DOHH2 (cell line): ENCODE results near the gene MED4.

Source experiments
- H3F3A ChIP-seq: fragments of 200-600 bp; sonication (generic), shearing (Covaris generic); 2 replicates; pipeline ENCODE4 v1.6.0; 2016; ENCODE audit warnings: antibody characterized with exemption, mild to moderate bottlenecking; ENCODE audit not compliant: control insufficient read depth, insufficient read depth
- H3K27ac ChIP-seq: fragments of 200-600 bp; sonication (generic); 2 replicates; pipeline ENCODE4 v1.5.1; 2014; ENCODE audit warnings: low read depth, mild to moderate bottlenecking, low read length, moderate library complexity
- H3K27me3 ChIP-seq: fragments of 200-600 bp; sonication (generic); 2 replicates; pipeline ENCODE4 v1.6.1; 2014; ENCODE audit warnings: mild to moderate bottlenecking, low read length, mixed read lengths; ENCODE audit not compliant: control insufficient read depth
- H3K36me3 ChIP-seq: fragments of 200-600 bp; sonication (generic); 2 replicates; pipeline ENCODE4 v1.6.1; 2014; ENCODE audit warnings: mild to moderate bottlenecking, low read length, moderate library complexity, mixed read lengths; ENCODE audit not compliant: control insufficient read depth
- H3K4me1 ChIP-seq: fragments of 200-600 bp; sonication (generic); 2 replicates; pipeline ENCODE4 v1.6.1; 2014; ENCODE audit warnings: mild to moderate bottlenecking, low read length, mixed read lengths; ENCODE audit not compliant: control insufficient read depth
- H3K4me2 ChIP-seq: fragments of 200-600 bp; sonication (generic); 2 replicates; pipeline ENCODE4 v1.6.0; 2014; ENCODE audit warnings: mild to moderate bottlenecking, low read length, moderate library complexity
- H3K4me3 ChIP-seq: fragments of 200-600 bp; sonication (generic); 2 replicates; pipeline ENCODE4 v1.5.1; 2014; ENCODE audit warnings: mild to moderate bottlenecking, low read length, mixed read lengths
- H3K79me2 ChIP-seq: fragments of 200-600 bp; sonication (generic); 2 replicates; pipeline ENCODE4 v1.6.1; 2014; ENCODE audit warnings: mild to moderate bottlenecking, low read length, mixed read lengths; ENCODE audit not compliant: control insufficient read depth
- H3K9me2 ChIP-seq: fragments of 200-600 bp; sonication (generic); replicated peaks from 2 replicates; pipeline ENCODE4 v1.6.1; 2014; ENCODE audit warnings: mild to moderate bottlenecking, low read length, mixed read lengths; ENCODE audit not compliant: control insufficient read depth
- H3K9me3 ChIP-seq: fragments of 200-600 bp; sonication (generic); 2 replicates; pipeline ENCODE4 v1.6.1; 2014; ENCODE audit warnings: antibody characterized with exemption, low read length, mixed read lengths; ENCODE audit not compliant: control insufficient read depth, insufficient read depth
- H4K20me1 ChIP-seq: fragments of 200-600 bp; sonication (generic); 2 replicates; pipeline ENCODE4 v1.6.0; 2014; ENCODE audit warnings: low read depth, mild to moderate bottlenecking, antibody characterized with exemption, low read length, moderate library complexity; ENCODE audit not compliant: control insufficient read depth, insufficient read depth
- CTCF ChIP-seq: fragments of 200-600 bp; sonication (generic); IDR thresholded peaks from one replicate; pipeline ENCODE4 v1.5.1; 2014; ENCODE audit warnings: antibody characterized with exemption, mild to moderate bottlenecking, low read depth, low read length; ENCODE audit not compliant: poor library complexity, severe bottlenecking
- EZH2phosphoT487 ChIP-seq: fragments of 200-600 bp; sonication (generic); IDR thresholded peaks from 2 replicates; pipeline ENCODE4 v1.6.1; 2017; ENCODE audit warnings: borderline replicate concordance, mild to moderate bottlenecking, antibody characterized with exemption, low read length, moderate library complexity, mixed read lengths

MED4 gene

GRCh38 chr13:48096670-48097069 is 1.8 kb upstream of the MED4 start:
- TF ChIP-seq EZH2phosphoT487 (no peak), CTCF (no peak)
- Histone ChIP-seq H3K36me3 (peaks cover 15% of the 10 kb centered on the region), H3K4me2 (no peak overlapping the region), H3K27ac (no peak overlapping the region), H3K79me2 (peaks cover 33% of the 10 kb centered on the region), H3K4me3 (no peak overlapping the region), H3F3A (no peaks in the 10 kb centered on the region), H3K27me3 (no peaks in the 10 kb centered on the region), H3K9me3 (no peaks in the 10 kb centered on the region), H3K9me2 (no peaks in the 10 kb centered on the region), H4K20me1 (peaks cover 11% of the 10 kb centered on the region), H3K4me1 (peaks cover 21% of the 10 kb centered on the region)

- peak overlapping the region; percentile 66 for H3K4me2 ChIP-seq
- no peaks in the 10 kb centered on the region for H3F3A ChIP-seq
- H3K36me3 ChIP-seq: peaks cover 22% of the 10 kb centered on the region
- no peaks in the 10 kb centered on the region for H3K9me2 ChIP-seq
- H3K27ac ChIP-seq: no peak overlapping the region
- peaks cover 15% of the 10 kb centered on the region for H4K20me1 ChIP-seq
- no peaks in the 10 kb centered on the region for H3K27me3 ChIP-seq
- TF ChIP-seq EZH2phosphoT487 (no peak), CTCF (no peak)
- peaks cover 26% of the 10 kb centered on the region for H3K4me1 ChIP-seq
- peak overlapping the region; percentile 91 for H3K4me3 ChIP-seq
- no peaks in the 10 kb centered on the region for H3K9me3 ChIP-seq
- peaks cover 56% of the 10 kb centered on the region for H3K79me2 ChIP-seq
Measured at GRCh38 chr13:48094404-48094780, 512 bp downstream of the MED4 start.

- Histone ChIP-seq H3K79me2 (peaks cover 64% of the 10 kb centered on the region), H3K27me3 (no peaks in the 10 kb centered on the region), H4K20me1 (peaks cover 21% of the 10 kb centered on the region)
Measured at GRCh38 chr13:48093588-48093987, 1.3 kb downstream of the MED4 start.

More at GRCh38 chr13:48093588-48093987, 1.3 kb downstream of the MED4 start:
- no peaks in the 10 kb centered on the region for H3F3A ChIP-seq
- no peak overlapping the region for H3K27ac ChIP-seq
- peak overlapping the region; percentile 66 for H3K4me2 ChIP-seq
- TF ChIP-seq CTCF (no peak), EZH2phosphoT487 (no peak)
- H3K9me2 ChIP-seq: no peaks in the 10 kb centered on the region
- peaks cover 26% of the 10 kb centered on the region for H3K4me1 ChIP-seq
- peak overlapping the region; percentile 91 for H3K4me3 ChIP-seq
- peaks cover 27% of the 10 kb centered on the region for H3K36me3 ChIP-seq
- H3K9me3 ChIP-seq: no peaks in the 10 kb centered on the region
